ENCODE measurements around the gene MYCBP.
"Not testable (repeated sequence)": the region's sequence is repeated elsewhere in the genome, so short reads cannot be mapped to it uniquely, and the experiment has no call there.

Gene MYCBP

GRCh38 chr1:38867208-38867607 is 5.9 kb downstream of the MYCBP start:
- no peak for DNase-seq (ENCODE audit: low spot score)

DNA sequence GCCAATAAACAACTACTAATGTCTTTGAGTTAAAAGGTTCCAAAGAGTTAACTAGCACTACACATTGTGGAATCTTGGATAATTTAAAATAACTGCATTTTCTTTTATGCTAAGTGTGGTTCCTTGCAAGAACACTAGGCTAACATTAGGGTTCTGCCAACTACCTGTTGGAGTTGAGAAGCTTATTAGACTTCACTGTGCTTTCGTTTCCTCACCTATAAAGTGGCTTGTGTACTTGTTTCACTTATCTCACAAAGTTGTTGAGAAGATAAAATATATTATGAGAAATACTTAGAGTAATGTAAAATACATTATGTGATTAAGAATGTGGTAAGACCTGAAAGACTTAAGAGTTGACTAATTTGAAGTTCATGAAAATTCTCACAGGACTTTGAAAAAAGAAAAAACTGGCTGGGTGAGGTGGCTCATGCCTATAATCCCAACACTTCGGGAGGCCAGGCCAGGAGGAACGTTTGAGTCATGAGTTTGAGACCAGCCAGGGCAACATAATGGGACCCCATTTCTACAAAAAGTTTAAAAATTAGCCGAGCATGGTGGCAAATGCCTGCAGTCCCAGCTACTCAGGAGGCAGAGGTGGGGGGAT is 7.9 kb downstream of the MYCBP start:
- no peak for DNase-seq (ENCODE audit: low spot score)

DNA sequence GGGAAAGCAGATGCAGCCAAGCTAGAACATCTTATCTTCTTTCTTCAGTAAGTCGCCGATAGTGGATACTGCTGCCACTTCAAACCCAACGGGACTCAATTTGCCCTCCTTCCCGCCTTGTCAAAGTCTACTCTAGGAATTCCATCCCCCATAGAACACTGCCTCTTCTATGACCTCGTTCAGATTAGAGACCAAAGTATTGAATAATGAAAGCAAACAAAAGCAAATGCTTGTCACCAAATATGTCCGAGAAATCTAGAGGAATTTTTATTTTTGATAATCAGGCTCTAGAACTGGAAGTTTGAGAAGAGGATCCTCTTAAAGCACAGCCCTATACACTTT is 12.7 kb downstream of the MYCBP start:
- no peak for DNase-seq (ENCODE audit: low spot score)

GRCh38 chr1:38859561-38860453 is 13.3 kb downstream of the MYCBP start, which contains the start of gene RRAGC:
Gene RRAGC, minus strand, starts transcription at chr1:38859772. Its CDS starts 126 bp downstream, at chr1:38859646.
- DNase-seq (ENCODE audit: low spot score), result peak; percentile 99

DNA sequence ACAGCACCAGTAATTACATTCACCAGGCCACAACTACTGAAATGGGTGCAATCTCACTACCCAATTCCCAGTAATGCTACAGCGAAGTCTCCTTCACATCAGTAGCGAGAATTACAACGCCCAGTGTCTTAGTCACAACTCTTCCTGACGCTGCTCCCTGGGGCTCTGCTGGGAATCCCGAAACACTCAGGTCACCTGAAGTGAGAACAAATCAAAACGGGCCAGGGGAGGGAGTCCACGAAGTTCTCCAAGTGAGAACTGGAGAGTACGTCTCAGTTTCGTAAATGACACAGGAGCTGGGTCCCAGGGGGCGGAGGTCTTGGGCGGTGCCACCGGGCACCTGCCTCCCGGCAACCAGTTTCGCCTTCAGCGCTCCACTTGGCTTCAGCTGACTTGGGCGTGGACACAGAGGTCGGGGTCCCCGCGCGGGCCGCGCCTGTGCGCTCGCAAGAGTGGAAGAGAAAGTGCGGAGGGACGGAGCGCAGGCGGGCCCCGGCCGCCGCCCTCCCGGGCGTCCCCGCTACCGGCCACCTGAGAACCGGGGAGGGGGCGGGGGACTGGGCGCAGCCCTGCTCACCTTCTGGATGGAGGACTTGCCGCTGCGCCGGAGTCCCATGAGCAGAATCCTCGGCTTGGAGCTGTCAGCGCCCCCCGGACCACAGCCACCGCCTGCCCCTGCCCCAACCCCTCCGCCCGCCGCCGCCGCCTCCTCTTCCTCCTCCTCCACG is 14.2 kb downstream of the MYCBP start:
- DNase-seq (ENCODE audit: low spot score), result peak; percentile 46

DNA sequence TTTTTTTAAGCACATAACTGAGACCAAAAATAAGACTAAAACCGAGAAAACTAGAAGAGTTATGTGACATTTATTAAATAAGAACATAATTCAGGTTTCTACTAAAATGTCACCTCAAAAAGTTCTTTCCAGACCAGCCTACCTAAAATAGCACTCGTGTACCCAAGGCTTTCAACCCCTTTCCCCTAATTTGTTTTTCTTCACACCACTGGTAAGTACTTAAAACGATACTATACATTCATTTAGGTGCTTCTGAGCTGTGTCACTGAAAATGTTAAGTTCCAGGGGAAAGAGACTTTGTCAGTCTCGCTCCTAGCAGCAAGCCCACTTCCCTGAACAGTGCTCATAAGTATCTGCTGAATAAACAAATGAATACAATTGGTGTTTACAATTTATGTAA is 20.4 kb downstream of the MYCBP start:
- peak; percentile 80 for DNase-seq (ENCODE audit: low spot score)

DNA sequence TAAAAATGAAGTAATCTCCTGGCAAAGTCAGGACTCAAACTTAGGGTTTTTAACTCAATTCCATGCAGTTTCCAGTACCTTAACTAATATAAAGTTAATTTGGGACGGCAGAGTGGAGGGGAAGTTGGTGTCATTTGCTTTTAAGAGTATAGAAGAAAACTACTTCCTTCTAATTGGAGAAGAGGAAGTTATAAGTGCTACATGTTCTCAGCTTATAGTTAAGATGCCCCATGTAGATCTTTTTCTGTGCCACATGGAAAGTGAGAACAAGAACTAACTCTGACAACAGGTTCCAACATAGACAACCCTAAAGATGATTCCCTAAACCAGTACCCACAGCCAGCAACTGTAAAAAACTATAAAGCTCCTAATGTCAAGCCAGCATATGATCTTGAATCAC is 25.1 kb downstream of the MYCBP start:
- no peak for DNase-seq (ENCODE audit: low spot score)

DNA sequence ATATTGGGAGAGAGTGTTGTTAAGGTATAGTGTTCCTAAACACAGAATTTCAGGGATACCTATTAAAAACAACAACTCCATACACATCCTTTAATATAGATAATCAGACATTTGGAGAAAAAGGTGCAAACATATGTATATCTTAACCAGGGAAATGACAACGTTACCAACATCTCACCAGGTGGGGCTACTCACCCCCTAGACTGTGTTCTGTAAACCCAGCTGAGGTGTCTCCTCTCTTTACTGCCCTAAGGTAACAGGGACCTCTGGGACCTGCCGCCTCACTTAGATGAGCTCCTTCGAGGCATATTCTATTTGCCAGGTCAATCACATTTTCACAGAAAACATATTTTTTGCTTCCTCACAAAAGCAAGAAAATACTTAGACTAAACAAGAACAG is 26.9 kb downstream of the MYCBP start:
- DNase-seq (ENCODE audit: low spot score), result no peak

- DNase-seq (ENCODE audit: low spot score), result not testable (repeated sequence)
Measured at GRCh38 chr1:38845088-38845487, 28.1 kb downstream of the MYCBP start.

- DNase-seq (ENCODE audit: low spot score), result no peak
Measured at GRCh38 chr1:38840281-38840680, 32.9 kb downstream of the MYCBP start.

- no peak for DNase-seq (ENCODE audit: low spot score)
Measured at GRCh38 chr1:38839363-38839762, 33.8 kb downstream of the MYCBP start.

DNA sequence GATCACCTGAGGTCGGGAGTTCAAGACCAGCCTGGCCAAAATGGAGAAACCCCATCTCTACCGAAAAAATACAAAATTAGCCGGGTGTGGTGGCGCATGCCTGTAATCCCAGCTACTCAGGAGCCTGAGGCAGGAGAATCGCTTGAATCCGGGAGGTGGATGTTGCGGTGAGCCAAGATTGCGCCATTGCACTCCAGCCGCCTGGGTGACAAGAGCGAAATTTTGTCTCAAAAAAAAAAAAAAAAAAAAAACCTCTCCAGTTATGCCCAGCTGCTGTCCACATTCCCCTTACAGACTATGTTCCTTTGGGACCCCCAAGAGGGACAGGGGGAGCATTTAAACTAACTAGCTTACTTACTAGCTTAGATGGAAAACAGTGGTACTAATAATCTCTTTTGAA is 36.8 kb downstream of the MYCBP start:
- not testable (repeated sequence) for DNase-seq (ENCODE audit: low spot score)

DNA sequence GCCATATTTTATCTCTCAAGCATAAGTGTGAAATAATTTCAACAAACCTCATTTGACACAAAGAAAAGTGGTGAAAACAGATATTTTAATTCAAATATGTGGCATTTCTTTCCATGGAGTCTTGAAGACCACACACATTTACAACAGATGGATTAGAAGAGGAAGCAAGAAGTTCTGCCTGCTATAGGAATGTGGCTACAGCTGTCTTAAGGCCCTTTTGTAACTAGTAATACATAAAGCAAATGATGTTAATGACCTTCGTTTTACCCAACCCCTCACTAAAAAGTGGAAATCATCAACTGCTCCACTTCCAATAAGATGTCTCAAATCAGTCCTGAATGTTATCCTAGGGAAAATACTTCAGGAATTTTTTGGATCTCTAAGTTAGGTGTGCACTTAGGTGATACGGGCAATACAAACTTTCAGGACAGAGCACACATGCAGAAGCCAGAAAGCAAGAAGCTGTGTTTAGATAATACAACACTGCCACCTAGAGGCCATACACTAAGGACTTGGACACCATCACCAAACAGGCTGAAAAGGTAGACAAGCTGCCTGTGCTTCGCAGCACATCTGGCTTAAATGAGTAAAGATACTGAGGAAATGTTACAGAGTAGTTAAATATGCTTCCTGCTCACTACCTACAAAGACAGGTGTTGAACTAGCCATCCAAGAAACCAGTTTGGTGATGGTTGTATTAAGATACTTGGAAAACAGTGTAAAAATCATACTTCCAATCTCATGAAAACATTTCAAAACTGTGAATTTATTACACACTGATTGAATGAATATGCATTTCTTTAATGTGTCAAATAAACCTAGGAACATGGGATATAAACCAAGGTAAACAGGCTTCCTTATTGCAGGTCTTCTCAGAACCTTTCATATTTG is 38.0 kb downstream of the MYCBP start:
- DNase-seq (ENCODE audit: low spot score), result peak; percentile 80

- DNase-seq (ENCODE audit: low spot score), result no peak
Measured at GRCh38 chr1:38834221-38834782, 38.8 kb downstream of the MYCBP start.

GRCh38 chr1:38833146-38833545 is 40.0 kb downstream of the MYCBP start:
- no peak for DNase-seq (ENCODE audit: low spot score)

DNA sequence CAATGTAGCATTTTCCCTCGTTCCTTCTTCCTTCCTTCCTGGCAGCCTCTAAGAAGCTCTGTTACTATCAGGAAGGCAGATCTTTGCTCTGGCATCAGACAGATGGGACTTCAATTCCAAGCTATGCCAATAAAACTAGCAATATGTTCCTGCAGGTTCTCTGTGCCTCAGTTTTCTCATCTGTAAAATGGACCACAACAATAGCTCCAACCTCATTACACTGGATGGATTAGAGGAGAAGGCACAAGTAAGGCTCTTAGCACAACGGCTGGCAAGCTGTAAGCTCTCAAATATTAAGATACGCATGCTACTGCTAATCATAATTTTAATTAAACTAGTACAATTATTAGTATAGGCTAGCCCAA is 40.8 kb downstream of the MYCBP start:
- DNase-seq (ENCODE audit: low spot score), result no peak

GRCh38 chr1:38831731-38832369 is 41.3 kb downstream of the MYCBP start:
- DNase-seq (ENCODE audit: low spot score), result no peak

DNA sequence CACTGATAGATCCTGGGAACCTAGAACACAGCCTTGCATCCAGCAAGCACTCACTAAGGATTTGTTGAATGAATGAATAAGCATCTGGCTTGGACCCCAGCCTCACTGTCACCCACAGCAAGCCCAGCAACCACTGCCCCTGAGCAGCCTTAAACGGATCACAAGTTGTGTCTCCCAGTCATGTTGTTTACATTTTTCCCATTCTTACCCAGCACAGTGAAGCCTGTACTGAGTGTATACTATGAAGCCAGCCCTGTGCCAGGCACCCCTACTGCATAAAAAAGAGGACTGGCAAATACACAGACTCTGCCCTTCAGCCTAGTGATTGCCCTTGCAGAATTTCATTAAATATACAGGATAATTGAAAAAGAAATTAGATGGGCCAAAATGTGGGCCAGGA is 43.8 kb downstream of the MYCBP start:
- DNase-seq (ENCODE audit: low spot score), result no peak

- DNase-seq (ENCODE audit: low spot score), result no peak
Measured at GRCh38 chr1:38827318-38827717, 45.8 kb downstream of the MYCBP start.

- DNase-seq (ENCODE audit: low spot score), result no peak
Measured at GRCh38 chr1:38826886-38827285, 46.3 kb downstream of the MYCBP start.

GRCh38 chr1:38826262-38826661 is 46.9 kb downstream of the MYCBP start:
- no peak for DNase-seq (ENCODE audit: low spot score)
